HG03097 (cell line): ENCODE results near the gene CRIM1.

ENCODE experiments used
- ATAC-seq: cut with Tn5 transposase; IDR thresholded peaks from one replicate; pipeline ENCODE4 v1.9.1; 2021; ENCODE audit not compliant: unreplicated experiment, low FRiP score

Gene CRIM1

GRCh38 chr2:36415381-36416022 lies 59.9 kb downstream of the CRIM1 start:
- ATAC-seq: no peak

GRCh38 chr2:36416370-36417165 lies 61.0 kb downstream of the CRIM1 start:
- ATAC-seq: no peak

GRCh38 chr2:36420569-36421181 lies 65.1 kb downstream of the CRIM1 start:
- ATAC-seq: no peak

- ATAC-seq: no peak
Observed at GRCh38 chr2:36421379-36421778, 65.8 kb downstream of the CRIM1 start.

- no peak for ATAC-seq
Observed at GRCh38 chr2:36423172-36423571, 67.6 kb downstream of the CRIM1 start.

GRCh38 chr2:36423619-36424120 lies 68.1 kb downstream of the CRIM1 start:
- ATAC-seq: no peak

GRCh38 chr2:36425608-36426355 lies 70.2 kb downstream of the CRIM1 start:
- no peak for ATAC-seq

- ATAC-seq: no peak
Observed at GRCh38 chr2:36427790-36428243, 72.2 kb downstream of the CRIM1 start.

- no peak for ATAC-seq
Observed at GRCh38 chr2:36430549-36430948, 75.0 kb downstream of the CRIM1 start.

- no peak for ATAC-seq
Observed at GRCh38 chr2:36432479-36432878, 76.9 kb downstream of the CRIM1 start.

GRCh38 chr2:36433311-36434217 lies 78.0 kb downstream of the CRIM1 start:
- no peak for ATAC-seq

- ATAC-seq: no peak
Observed at GRCh38 chr2:36438449-36438977, 82.9 kb downstream of the CRIM1 start.

- no peak for ATAC-seq
Observed at GRCh38 chr2:36439084-36439483, 83.5 kb downstream of the CRIM1 start.

GRCh38 chr2:36441065-36441625 lies 85.6 kb downstream of the CRIM1 start:
- no peak for ATAC-seq

- no peak for ATAC-seq
Observed at GRCh38 chr2:36441816-36442215, 86.2 kb downstream of the CRIM1 start.

- no peak for ATAC-seq
Observed at GRCh38 chr2:36444216-36444936, 88.8 kb downstream of the CRIM1 start.

- ATAC-seq: no peak
Observed at GRCh38 chr2:36445185-36445866, 89.7 kb downstream of the CRIM1 start.

- ATAC-seq: no peak
Observed at GRCh38 chr2:36446294-36446693, 90.7 kb downstream of the CRIM1 start.
